ENCODE measurements around the gene KIAA0232.

The KIAA0232 gene

DNA sequence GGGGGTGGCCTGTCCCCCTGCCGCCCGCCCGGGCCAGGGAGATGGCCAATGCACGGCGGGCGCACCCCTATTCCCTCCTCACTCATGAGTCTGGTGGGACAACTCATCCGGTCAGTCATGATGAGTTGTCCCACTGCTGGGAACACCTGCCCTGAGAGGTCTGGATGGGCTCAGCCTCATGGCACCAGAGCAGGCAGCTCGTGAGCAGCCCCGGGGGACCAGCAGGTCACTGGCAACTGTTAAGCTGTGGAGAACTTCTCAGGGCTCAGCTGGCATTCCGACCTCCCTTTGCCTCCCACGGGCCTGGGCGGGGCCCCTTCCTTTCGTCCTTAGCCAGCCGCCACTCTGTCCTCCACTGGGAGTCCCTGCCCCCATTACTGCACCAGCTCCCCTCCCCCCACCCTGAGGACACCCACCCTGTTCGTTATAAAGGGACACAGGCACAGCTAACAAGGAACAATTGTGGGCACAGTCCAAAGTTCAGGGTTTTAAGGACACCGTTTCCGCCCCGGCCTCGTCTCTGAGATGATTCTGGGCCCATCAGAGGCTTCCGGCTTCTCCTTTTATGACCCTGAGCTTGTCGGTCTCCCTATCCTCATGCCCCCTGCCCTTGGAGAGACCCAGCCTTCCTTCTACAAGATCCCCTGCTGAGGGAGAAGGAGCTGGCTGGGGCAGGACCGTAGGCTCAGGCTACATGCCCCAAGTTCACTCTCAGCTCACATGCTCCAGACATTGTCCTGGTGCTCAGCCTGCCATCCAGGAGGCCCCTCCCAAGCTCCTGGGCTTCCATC, 14.6 kb upstream of the KIAA0232 start:
- Histone ChIP-seq H3K27me3 (ENCODE audit: control insufficient read depth in 5 of 5, insufficient read depth in 4 of 5, low read length in 5 of 5) (peaks cover 0 to 4% (median 0%) of the 10 kb centered on the region in 5 donors), H3K36me3 (ENCODE audit: control insufficient read depth in 5 of 5, insufficient read depth in 5 of 5, low read length in 5 of 5) (no peaks in the 10 kb centered on the region), H3K4me3 (ENCODE audit: low read depth in 1 of 5, low read length in 5 of 5) (no peak overlapping the region), H3K4me1 (ENCODE audit: control insufficient read depth in 5 of 5, insufficient read depth in 5 of 5, low read length in 5 of 5) (peaks cover 0 to 30% (median 16%) of the 10 kb centered on the region in 5 donors), H3K27ac (ENCODE audit: low read depth, low read length) (no peak overlapping the region), H3K9me3 (ENCODE audit: control insufficient read depth in 5 of 5, low read length in 5 of 5) (no peaks in the 10 kb centered on the region), H3K9ac (ENCODE audit: low read length in 5 of 5) (peak overlapping the region in 1 of 5 donors; percentile 6)

DNA sequence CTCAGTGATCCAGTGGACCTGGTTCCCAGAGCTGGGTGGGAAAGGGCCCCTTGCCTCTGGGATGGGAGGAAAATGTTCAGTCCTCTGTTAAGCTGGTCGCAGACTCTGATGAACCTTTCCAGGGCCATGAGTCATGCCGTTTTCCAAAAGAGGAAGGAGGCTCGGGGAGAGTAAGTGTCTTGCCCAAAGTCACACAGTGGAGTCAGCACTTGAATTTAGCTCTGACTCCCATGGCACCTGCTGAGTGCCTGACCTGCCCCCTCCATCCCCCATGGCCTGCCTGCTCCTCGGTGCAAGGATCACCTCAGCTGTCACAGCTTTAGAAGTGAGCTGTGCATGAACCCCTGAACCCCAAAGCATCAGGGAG, 14.0 kb upstream of the KIAA0232 start:
- Histone ChIP-seq H3K27me3 (ENCODE audit: control insufficient read depth in 5 of 5, insufficient read depth in 4 of 5, low read length in 5 of 5) (peaks cover 0 to 4% (median 0%) of the 10 kb centered on the region in 5 donors), H3K4me3 (ENCODE audit: low read depth in 1 of 5, low read length in 5 of 5) (no peak overlapping the region), H3K36me3 (ENCODE audit: control insufficient read depth in 5 of 5, insufficient read depth in 5 of 5, low read length in 5 of 5) (no peaks in the 10 kb centered on the region), H3K9ac (ENCODE audit: low read length in 5 of 5) (peak overlapping the region in 1 of 5 donors; percentile 6), H3K9me3 (ENCODE audit: control insufficient read depth in 5 of 5, low read length in 5 of 5) (no peaks in the 10 kb centered on the region), H3K4me1 (ENCODE audit: control insufficient read depth in 5 of 5, insufficient read depth in 5 of 5, low read length in 5 of 5) (peaks cover 0 to 30% (median 16%) of the 10 kb centered on the region in 5 donors), H3K27ac (ENCODE audit: low read depth, low read length) (no peak overlapping the region)

DNA sequence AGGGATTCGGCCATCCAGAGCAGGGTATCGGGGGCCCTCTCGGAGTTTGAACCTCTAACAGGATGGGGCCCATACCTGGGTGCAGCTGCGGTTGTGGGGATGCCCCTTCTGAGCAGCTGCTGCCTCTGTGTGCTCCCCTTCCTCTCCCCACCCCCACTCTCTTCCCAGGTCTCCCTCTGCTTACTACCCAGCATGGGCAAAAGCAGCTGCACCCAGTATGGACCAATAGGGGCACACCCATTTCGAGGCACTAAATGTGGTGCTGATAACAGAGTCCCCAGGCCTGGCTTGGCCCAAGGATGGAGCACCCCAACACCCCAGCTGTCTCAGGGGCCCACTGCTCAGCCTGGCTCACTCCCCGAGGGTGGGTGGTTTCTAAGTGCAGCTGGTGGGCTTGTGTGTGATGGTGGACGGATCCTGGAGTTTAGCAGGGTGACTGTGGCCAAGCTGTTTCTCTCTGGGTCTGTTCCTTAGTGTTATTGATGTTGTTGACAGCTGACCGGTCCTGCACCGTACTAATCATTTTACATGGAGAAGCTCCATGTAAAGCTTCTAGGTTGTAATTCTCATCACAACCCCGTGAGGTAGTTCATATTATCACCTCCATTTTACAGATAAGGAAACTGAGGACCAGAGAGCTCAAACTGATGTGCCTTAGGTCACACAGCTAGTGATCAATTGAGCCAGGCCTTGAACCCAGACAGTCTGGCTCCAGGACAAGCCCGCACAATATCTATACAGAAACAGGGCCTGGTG, 13.1 kb upstream of the KIAA0232 start:
- no peak overlapping the region for H3K27ac ChIP-seq (ENCODE audit: low read depth, low read length)
- no peaks in the 10 kb centered on the region for H3K36me3 ChIP-seq (ENCODE audit: control insufficient read depth in 5 of 5, insufficient read depth in 5 of 5, low read length in 5 of 5)
- no peak overlapping the region for H3K9ac ChIP-seq (ENCODE audit: low read length in 5 of 5)
- H3K27me3 ChIP-seq (ENCODE audit: control insufficient read depth in 5 of 5, insufficient read depth in 4 of 5, low read length in 5 of 5), result peaks cover 0 to 4% (median 0%) of the 10 kb centered on the region in 5 donors
- H3K4me3 ChIP-seq (ENCODE audit: low read depth in 1 of 5, low read length in 5 of 5), result no peak overlapping the region
- H3K4me1 ChIP-seq (ENCODE audit: control insufficient read depth in 5 of 5, insufficient read depth in 5 of 5, low read length in 5 of 5), result peaks cover 0 to 30% (median 16%) of the 10 kb centered on the region in 5 donors
- no peaks in the 10 kb centered on the region for H3K9me3 ChIP-seq (ENCODE audit: control insufficient read depth in 5 of 5, low read length in 5 of 5)

DNA sequence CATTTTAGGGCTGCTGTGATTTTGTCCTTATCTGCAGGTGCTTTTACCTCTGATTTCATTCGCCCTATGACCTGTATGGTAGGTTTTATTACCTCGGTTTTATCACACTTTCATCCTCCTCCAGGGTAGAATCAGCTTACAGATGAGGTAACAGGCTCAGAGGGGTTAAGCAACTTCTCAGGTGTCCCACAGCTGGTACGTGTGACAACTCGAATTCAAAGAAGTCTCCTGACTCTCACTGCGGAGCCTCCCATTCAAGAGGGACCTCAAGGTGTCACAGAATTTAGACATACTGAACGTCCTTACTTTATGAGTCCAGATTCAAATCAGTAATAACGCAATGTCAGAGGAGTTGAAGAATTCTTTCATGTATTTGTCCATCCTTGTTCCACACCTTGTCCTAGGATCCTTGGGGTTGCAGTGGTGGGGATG, 12.5 kb upstream of the KIAA0232 start:
- Histone ChIP-seq H3K9me3 (ENCODE audit: control insufficient read depth in 5 of 5, low read length in 5 of 5) (no peaks in the 10 kb centered on the region), H3K4me3 (ENCODE audit: low read depth in 1 of 5, low read length in 5 of 5) (no peak overlapping the region), H3K9ac (ENCODE audit: low read length in 5 of 5) (no peak overlapping the region), H3K4me1 (ENCODE audit: control insufficient read depth in 5 of 5, insufficient read depth in 5 of 5, low read length in 5 of 5) (peaks cover 0 to 30% (median 16%) of the 10 kb centered on the region in 5 donors), H3K36me3 (ENCODE audit: control insufficient read depth in 5 of 5, insufficient read depth in 5 of 5, low read length in 5 of 5) (no peaks in the 10 kb centered on the region), H3K27me3 (ENCODE audit: control insufficient read depth in 5 of 5, insufficient read depth in 4 of 5, low read length in 5 of 5) (peaks cover 0 to 4% (median 0%) of the 10 kb centered on the region in 5 donors), H3K27ac (ENCODE audit: low read depth, low read length) (no peak overlapping the region)

DNA sequence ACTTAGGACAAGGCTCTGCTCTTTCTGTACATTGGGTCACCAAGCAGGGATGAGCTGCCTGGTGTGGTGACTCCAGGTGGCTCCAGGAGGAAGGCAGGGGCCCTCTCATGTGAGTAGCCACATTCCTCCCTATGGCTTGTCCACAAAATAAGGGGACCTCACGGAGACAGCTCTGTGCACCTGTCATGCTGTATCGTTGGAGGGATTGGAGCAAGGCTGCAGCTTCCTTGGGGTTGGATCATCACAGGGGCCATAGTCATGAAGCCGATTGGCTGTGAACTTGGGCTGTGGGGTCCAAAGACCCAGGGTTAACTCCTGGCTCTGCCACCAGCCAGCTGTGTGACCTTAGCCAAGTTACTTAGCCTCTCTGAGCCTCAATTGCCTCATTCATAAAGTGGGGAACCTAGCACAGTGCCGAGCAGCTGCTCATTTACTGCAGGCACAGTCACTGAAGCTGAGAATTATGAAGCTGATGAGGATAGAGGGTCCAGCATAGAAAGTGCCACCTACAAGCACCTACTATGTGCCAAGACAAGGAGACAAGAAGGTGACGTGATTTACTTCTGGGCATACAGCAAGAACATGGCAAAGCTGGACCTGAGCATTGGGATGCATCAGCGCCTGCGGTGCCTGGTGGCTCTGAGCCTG, 11.8 kb upstream of the KIAA0232 start:
- H3K27me3 ChIP-seq (ENCODE audit: control insufficient read depth in 5 of 5, insufficient read depth in 4 of 5, low read length in 5 of 5), result peaks cover 0 to 4% (median 0%) of the 10 kb centered on the region in 5 donors
- H3K9ac ChIP-seq (ENCODE audit: low read length in 5 of 5), result no peak overlapping the region
- no peaks in the 10 kb centered on the region for H3K36me3 ChIP-seq (ENCODE audit: control insufficient read depth in 5 of 5, insufficient read depth in 5 of 5, low read length in 5 of 5)
- no peaks in the 10 kb centered on the region for H3K9me3 ChIP-seq (ENCODE audit: control insufficient read depth in 5 of 5, low read length in 5 of 5)
- H3K27ac ChIP-seq (ENCODE audit: low read depth, low read length), result no peak overlapping the region
- H3K4me1 ChIP-seq (ENCODE audit: control insufficient read depth in 5 of 5, insufficient read depth in 5 of 5, low read length in 5 of 5), result peaks cover 0 to 30% (median 16%) of the 10 kb centered on the region in 5 donors
- H3K4me3 ChIP-seq (ENCODE audit: low read depth in 1 of 5, low read length in 5 of 5), result no peak overlapping the region

DNA sequence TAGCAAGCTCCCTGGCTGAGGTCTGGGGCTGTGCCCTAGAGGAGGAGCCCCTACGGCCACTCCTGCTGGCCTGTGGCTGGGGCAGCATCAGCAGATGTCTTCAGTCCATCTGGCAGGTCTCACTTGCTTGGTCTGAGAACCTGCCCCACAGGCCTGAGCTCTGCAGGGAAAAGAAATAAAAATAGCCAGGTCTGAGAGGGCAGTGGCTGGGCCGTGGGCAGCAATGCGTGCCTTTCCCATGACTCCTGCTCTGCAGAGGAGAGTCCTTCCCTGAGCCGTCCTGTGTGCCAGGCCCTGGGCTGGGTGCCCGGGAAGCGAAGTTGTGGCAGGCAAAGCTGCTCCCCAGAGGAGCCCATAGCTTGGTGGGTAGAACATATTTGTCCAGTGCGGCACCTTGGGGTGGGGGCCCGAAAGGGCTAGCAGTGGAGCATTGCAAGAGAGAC, 11.3 kb upstream of the KIAA0232 start:
- Histone ChIP-seq H3K9me3 (ENCODE audit: control insufficient read depth in 5 of 5, low read length in 5 of 5) (no peaks in the 10 kb centered on the region), H3K4me3 (ENCODE audit: low read depth in 1 of 5, low read length in 5 of 5) (no peak overlapping the region), H3K27me3 (ENCODE audit: control insufficient read depth in 5 of 5, insufficient read depth in 4 of 5, low read length in 5 of 5) (peaks cover 0 to 2% (median 0%) of the 10 kb centered on the region in 5 donors), H3K36me3 (ENCODE audit: control insufficient read depth in 5 of 5, insufficient read depth in 5 of 5, low read length in 5 of 5) (no peaks in the 10 kb centered on the region), H3K27ac (ENCODE audit: low read depth, low read length) (no peak overlapping the region), H3K9ac (ENCODE audit: low read length in 5 of 5) (no peak overlapping the region), H3K4me1 (ENCODE audit: control insufficient read depth in 5 of 5, insufficient read depth in 5 of 5, low read length in 5 of 5) (peaks cover 0 to 30% (median 16%) of the 10 kb centered on the region in 5 donors)

DNA sequence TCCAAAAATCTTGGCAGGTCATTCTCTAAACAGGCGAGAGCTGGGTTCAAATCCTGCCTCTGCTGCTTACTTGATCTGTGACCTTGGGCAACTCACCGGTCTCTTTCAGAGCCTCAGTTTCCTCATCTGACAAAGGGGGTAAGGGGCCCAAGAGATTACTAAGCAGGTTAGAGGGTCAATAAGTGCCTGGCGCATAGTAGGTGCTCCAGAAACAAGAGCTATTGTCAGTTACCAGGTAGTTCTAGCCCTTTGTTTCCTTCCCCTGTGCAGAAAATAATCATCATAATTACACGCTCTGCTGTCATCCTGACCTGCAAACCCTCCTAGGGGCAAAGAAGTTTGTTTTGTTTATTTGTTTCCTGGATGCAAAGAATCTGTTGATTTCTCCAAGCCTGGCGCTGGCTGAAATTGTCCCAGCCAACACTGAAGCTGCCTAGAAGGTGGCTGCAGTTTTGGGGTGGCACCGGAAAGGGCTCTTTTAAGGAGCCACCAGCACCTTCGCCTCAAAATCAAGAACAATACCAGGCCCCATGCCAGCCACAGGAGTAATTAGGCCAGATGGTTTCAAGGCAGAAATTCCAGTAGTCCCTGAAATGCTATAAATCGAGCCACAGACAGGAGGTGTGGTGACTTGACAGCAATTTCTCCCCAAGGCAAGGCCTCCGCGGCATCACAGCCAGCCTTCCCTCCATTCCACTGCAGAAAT, 10.2 kb upstream of the KIAA0232 start:
- Histone ChIP-seq H3K27ac (ENCODE audit: low read depth, low read length) (no peak overlapping the region), H3K36me3 (ENCODE audit: control insufficient read depth in 5 of 5, insufficient read depth in 5 of 5, low read length in 5 of 5) (no peaks in the 10 kb centered on the region), H3K4me1 (ENCODE audit: control insufficient read depth in 5 of 5, insufficient read depth in 5 of 5, low read length in 5 of 5) (peaks cover 0 to 31% (median 16%) of the 10 kb centered on the region in 5 donors), H3K9me3 (ENCODE audit: control insufficient read depth in 5 of 5, low read length in 5 of 5) (no peaks in the 10 kb centered on the region), H3K4me3 (ENCODE audit: low read depth in 1 of 5, low read length in 5 of 5) (no peak overlapping the region), H3K9ac (ENCODE audit: low read length in 5 of 5) (no peak overlapping the region), H3K27me3 (ENCODE audit: control insufficient read depth in 5 of 5, insufficient read depth in 4 of 5, low read length in 5 of 5) (peaks cover 0 to 3% (median 0%) of the 10 kb centered on the region in 5 donors)

DNA sequence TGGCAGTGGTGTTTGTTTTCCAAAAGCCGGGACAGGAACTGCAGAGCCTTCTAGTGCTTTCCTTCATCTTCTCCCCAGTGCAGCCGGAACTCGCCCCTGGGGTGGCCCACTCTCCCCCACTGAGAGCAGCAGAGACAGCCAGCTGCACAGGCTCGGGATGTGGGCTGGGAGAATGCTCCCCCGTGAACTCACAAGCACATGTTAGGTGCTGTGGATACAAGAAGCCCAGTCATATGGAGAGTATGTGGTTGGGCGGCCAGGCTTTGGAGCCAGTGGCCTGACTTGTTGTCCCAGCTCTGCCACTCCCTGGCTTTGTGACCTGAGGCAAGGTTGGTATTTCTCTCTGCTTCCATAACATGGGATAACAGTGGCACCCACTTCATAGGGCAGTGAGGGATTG, 9.4 kb upstream of the KIAA0232 start:
- Histone ChIP-seq H3K9me3 (ENCODE audit: control insufficient read depth in 5 of 5, low read length in 5 of 5) (no peaks in the 10 kb centered on the region), H3K27me3 (ENCODE audit: control insufficient read depth in 5 of 5, insufficient read depth in 4 of 5, low read length in 5 of 5) (peaks cover 0 to 3% (median 0%) of the 10 kb centered on the region in 5 donors), H3K27ac (ENCODE audit: low read depth, low read length) (no peak overlapping the region), H3K9ac (ENCODE audit: low read length in 5 of 5) (no peak overlapping the region), H3K36me3 (ENCODE audit: control insufficient read depth in 5 of 5, insufficient read depth in 5 of 5, low read length in 5 of 5) (no peaks in the 10 kb centered on the region), H3K4me3 (ENCODE audit: low read depth in 1 of 5, low read length in 5 of 5) (no peak overlapping the region), H3K4me1 (ENCODE audit: control insufficient read depth in 5 of 5, insufficient read depth in 5 of 5, low read length in 5 of 5) (peaks cover 0 to 31% (median 14%) of the 10 kb centered on the region in 5 donors)

DNA sequence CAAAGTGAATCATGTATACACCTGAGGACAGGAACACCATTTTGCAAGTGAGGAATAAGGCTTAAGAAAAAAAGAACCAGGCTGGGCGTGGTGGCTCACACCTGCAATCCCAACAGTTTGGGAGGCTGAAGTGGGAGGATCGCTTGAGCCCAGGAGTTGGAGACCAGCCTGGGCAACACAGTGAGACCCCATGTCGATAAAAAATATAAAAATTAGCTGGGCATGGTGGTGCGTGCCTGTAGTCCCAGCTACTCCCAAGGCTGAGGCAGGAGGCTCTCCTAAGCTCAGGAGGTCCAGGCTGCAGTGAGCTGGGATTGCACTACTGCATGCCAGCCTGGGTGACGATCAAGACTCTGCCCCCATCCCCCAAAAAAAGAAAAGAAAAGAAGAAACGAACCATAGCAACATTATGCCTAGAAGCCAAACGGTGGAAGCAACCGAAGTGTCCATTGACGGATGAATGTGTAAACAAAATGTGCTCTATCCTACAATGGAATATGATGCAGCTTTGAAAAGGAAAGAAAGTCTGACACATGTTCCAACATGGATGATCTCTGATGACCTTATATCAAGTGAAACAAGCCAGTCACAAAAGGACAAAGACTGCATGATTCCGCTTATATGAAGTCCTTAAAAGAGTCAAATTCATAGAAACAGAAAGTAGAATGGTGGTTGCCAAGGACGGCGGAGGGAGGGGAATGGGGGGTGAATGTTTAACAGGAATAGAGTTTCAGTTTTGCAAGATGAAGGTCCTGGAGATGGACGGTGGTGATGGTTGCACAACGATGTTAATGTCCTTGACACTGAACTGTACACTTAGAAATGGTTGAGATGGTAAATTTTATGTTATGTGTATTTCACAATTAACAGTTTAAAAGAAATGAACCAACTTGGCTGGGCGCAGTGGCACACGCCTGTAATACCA, 8.6 kb upstream of the KIAA0232 start:
- H3K27me3 ChIP-seq (ENCODE audit: control insufficient read depth in 5 of 5, insufficient read depth in 4 of 5, low read length in 5 of 5), result peaks cover 0 to 3% (median 0%) of the 10 kb centered on the region in 5 donors
- H3K9me3 ChIP-seq (ENCODE audit: control insufficient read depth in 5 of 5, low read length in 5 of 5), result no peaks in the 10 kb centered on the region
- H3K4me1 ChIP-seq (ENCODE audit: control insufficient read depth in 5 of 5, insufficient read depth in 5 of 5, low read length in 5 of 5), result peaks cover 0 to 24% (median 12%) of the 10 kb centered on the region in 5 donors
- no peak overlapping the region for H3K4me3 ChIP-seq (ENCODE audit: low read depth in 1 of 5, low read length in 5 of 5)
- no peaks in the 10 kb centered on the region for H3K36me3 ChIP-seq (ENCODE audit: control insufficient read depth in 5 of 5, insufficient read depth in 5 of 5, low read length in 5 of 5)
- no peak overlapping the region for H3K27ac ChIP-seq (ENCODE audit: low read depth, low read length)
- no peak overlapping the region for H3K9ac ChIP-seq (ENCODE audit: low read length in 5 of 5)

Data from subcutaneous abdominal adipose tissue (tissue), 5 donors.